IgD-negative memory B cell (primary cell): Measurements from ENCODE around the gene GPHB5. TPM values are rescaled to one million over a fixed set of nuclear protein-coding genes. Genes with fewer than 3 reads are reported as not detected.
"Not testable (repeated sequence)": the region's sequence is repeated elsewhere in the genome, so short reads cannot be mapped to it uniquely, and the experiment has no call there.

Experiments used
- H3K27ac Mint-ChIP-seq, 3 donors: one replicate each; pipeline ENCODE4 v1.8.0; 2020 to 2022; ENCODE audit warnings: mild to moderate bottlenecking in 3 of 3, mixed read lengths in 3 of 3, moderate library complexity in 1 of 3
- H3K27me3 Mint-ChIP-seq: one replicate; pipeline ENCODE4 v1.8.0; 2021; ENCODE audit warnings: mixed read lengths
- H3K36me3 Mint-ChIP-seq: one replicate; pipeline ENCODE4 v1.8.0; 2020; ENCODE audit warnings: mild to moderate bottlenecking, mixed read lengths
- H3K4me1 Mint-ChIP-seq, 3 donors: one replicate each; pipeline ENCODE4 v1.8.0; 2020 to 2022; ENCODE audit warnings: mixed read lengths in 3 of 3, mild to moderate bottlenecking in 1 of 3
- H3K4me3 Mint-ChIP-seq, 4 donors: one replicate each; pipeline ENCODE4 v1.8.0; 2020 to 2022; ENCODE audit warnings: mild to moderate bottlenecking in 4 of 4, mixed read lengths in 4 of 4, moderate library complexity in 3 of 4
- H3K9me3 Mint-ChIP-seq, 3 donors: one replicate each; pipeline ENCODE4 v1.8.0; 2020 to 2021; ENCODE audit warnings: mixed read lengths in 3 of 3, mild to moderate bottlenecking in 1 of 3
- polyA plus RNA-seq: library from polyadenylated mRNA; unstranded; fragments of 300-500 nt; fragmentation: Illumina TruSeq; gene quantifications from one replicate; pipeline ENCODE4 v1.2.3, GENCODE V29; 2021

GPHB5 gene
- not detected for polyA plus RNA-seq

DNA sequence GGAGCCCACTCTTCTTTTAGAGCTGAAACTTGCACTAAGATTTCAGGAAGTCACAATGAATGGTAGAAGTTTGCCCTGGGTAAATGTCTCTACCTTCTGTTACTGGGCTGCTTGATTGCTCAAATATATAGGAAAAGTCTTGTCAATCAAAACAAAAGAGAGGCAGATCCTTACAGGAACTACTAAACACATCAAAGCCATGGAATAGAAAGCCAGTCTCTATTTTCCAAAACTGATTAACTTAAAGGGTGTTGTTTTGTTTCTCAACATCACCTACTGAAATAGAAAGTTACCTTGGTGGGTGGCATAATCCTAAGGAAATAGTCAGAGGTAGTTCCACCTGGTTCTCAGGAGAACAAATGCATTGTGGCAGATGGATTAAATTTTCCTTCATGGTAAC lies at the start of gene GPHB5:
Gene GPHB5, minus strand, starts transcription at position 101 of the 400 bp plus-strand sequence. CDS start 1,086 bp downstream, outside the sequence.
- Mint-ChIP-seq H3K9me3 (peaks cover 0 to 1% (median 0%) of the 10 kb centered on the region in 3 donors), H3K4me1 (no peaks in the 10 kb centered on the region), H3K4me3 (no peak within 1 kb of the TSS), H3K27ac (no peak within 1 kb of the TSS), H3K27me3 (peaks cover 20% of the 10 kb centered on the region), H3K36me3 (no peaks in the 10 kb centered on the region)

DNA sequence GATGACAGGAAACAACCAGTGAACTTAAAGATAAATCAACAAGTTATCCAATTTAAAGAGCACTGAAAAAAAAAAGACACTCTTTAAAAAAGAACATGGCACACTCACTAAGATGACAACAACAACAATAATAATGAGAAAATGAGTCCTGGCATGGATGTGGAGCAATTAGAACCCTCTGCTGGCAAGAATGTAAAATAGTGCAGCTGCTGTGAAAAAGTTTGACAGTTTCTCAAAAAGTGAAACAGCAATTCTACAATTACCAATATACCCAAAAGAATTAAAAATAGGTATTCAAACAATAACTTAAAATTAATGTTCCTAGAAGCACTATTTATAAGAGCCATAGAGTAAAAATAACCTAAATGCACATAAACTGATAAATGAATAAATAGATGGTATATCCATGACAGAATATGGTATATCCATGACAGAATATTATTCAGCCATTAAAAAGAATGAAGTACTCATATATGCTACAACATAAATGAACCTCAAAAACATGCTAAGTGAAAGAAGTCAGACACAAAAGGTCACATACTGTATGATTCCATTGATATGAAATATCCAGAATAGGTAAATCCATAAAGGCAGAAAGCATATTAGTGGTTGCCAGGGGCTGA lies 49.1 kb upstream of the GPHB5 start:
- Mint-ChIP-seq H3K4me1 (no peaks in the 10 kb centered on the region), H3K4me3 (no peak overlapping the region), H3K27ac (no peak overlapping the region), H3K27me3 (no peaks in the 10 kb centered on the region), H3K36me3 (peaks cover 10% of the 10 kb centered on the region), H3K9me3 (peaks cover 1 to 16% (median 8%) of the 10 kb centered on the region in 3 donors)

- peaks cover 7% of the 10 kb centered on the region for H3K36me3 Mint-ChIP-seq
- no peaks in the 10 kb centered on the region for H3K4me1 Mint-ChIP-seq
- H3K4me3 Mint-ChIP-seq: no peak overlapping the region
- H3K9me3 Mint-ChIP-seq: peaks cover under 1 to 10% (median 2%) of the 10 kb centered on the region in 3 donors
- peaks cover 2% of the 10 kb centered on the region for H3K27me3 Mint-ChIP-seq
- no peak overlapping the region for H3K27ac Mint-ChIP-seq
Observed at GRCh38 chr14:63362389-63362819, 43.7 kb upstream of the GPHB5 start.

DNA sequence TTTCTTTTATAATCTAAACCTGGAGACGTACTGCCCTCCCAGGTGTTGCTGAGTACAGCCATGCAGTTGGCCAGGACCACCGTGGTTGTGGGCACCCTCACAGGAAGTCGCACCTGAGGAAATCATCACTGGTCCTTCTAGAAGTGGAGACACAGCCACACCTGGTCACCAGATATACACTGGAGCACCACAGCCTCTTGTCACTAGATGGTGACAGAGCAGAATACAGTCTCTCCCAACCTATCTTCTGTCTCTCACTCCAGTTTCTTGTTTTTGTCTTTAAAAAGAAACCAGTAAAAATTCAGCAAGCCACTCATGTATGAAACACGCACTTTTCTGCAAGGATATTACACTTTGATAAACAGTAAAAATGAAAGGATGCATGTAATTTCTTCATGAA lies 43.1 kb upstream of the GPHB5 start:
- H3K27me3 Mint-ChIP-seq: peaks cover 2% of the 10 kb centered on the region
- H3K9me3 Mint-ChIP-seq: peaks cover 0 to 10% (median 2%) of the 10 kb centered on the region in 3 donors
- H3K4me1 Mint-ChIP-seq: no peaks in the 10 kb centered on the region
- H3K4me3 Mint-ChIP-seq: no peak overlapping the region
- peaks cover 7% of the 10 kb centered on the region for H3K36me3 Mint-ChIP-seq
- no peak overlapping the region for H3K27ac Mint-ChIP-seq

GRCh38 chr14:63357841-63358240 lies 39.1 kb upstream of the GPHB5 start:
- Mint-ChIP-seq H3K4me3 (no peak overlapping the region), H3K36me3 (peaks cover 3% of the 10 kb centered on the region), H3K27me3 (peaks cover 12% of the 10 kb centered on the region), H3K4me1 (no peaks in the 10 kb centered on the region), H3K27ac (no peak overlapping the region), H3K9me3 (peaks cover 0 to 2% (median 0%) of the 10 kb centered on the region in 3 donors)

DNA sequence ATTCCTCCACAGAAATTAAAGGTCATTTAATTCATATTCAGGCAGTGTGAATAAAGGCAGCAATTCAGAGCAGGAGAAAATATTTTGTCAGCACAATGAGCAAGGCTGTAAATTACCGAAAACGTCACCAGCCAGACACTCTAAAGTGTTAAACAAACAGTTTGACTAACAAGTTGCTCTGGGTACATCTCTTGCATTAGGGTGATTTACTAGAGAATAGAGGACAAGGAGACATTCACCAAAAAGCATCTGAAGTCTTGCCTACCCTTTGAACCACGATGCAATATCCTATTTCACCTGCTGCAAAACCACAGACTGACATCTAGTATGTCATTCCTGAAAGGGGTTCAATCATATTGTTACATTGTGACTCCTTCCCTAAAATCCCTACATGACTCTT lies 27.1 kb upstream of the GPHB5 start:
- H3K36me3 Mint-ChIP-seq: no peaks in the 10 kb centered on the region
- H3K4me3 Mint-ChIP-seq: no peak overlapping the region
- H3K4me1 Mint-ChIP-seq: no peaks in the 10 kb centered on the region
- H3K27ac Mint-ChIP-seq: no peak overlapping the region
- H3K27me3 Mint-ChIP-seq: peaks cover 8% of the 10 kb centered on the region
- H3K9me3 Mint-ChIP-seq: peaks cover 0 to 4% (median 2%) of the 10 kb centered on the region in 3 donors

- Mint-ChIP-seq H3K4me3 (no peak overlapping the region), H3K4me1 (no peaks in the 10 kb centered on the region), H3K27me3 (peaks cover 8% of the 10 kb centered on the region), H3K27ac (no peak overlapping the region), H3K9me3 (peaks cover 0 to 4% (median 2%) of the 10 kb centered on the region in 3 donors), H3K36me3 (no peaks in the 10 kb centered on the region)
Observed at GRCh38 chr14:63344336-63344735, 25.6 kb upstream of the GPHB5 start.

DNA sequence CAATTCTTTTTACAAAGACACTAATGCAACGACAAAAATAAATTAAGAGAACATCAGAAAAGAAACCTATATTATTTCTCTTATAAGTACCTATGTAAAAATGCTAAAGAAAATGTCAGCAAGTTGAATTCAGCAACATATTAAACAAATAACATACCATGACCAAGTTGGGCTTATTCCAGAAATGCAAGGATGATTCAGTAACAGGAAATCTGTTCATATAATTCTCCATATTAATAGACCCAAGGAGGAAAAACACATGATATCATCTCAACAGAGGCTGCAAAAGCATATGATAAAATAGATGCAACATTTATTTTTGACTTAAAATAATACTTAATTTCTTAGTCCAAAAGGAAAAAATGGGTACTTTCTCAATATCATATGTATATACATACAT lies 25.1 kb upstream of the GPHB5 start:
- Mint-ChIP-seq H3K4me1 (no peaks in the 10 kb centered on the region), H3K27me3 (peaks cover 8% of the 10 kb centered on the region), H3K36me3 (no peaks in the 10 kb centered on the region), H3K9me3 (peaks cover 0 to 5% (median 2%) of the 10 kb centered on the region in 3 donors), H3K27ac (no peak overlapping the region), H3K4me3 (no peak overlapping the region)

DNA sequence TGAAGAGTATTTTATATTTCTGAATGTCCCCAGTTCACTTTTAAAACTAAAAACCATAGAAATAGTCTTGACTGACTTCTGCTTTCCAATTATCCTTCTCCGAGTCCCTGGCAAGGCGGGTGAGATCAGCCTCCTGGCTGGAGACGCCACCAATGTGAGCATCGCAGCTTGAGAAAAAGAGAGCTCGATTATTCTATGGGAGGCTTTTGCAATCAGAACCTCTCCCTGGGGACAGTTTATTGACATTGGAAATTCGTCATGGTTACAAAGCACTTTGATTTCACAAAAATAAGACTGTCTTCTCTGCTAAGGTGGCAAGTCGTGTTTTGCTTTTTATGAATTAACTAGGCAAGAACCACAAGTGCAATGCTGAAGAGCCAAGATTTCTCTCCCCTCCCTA lies 23.6 kb upstream of the GPHB5 start:
- Mint-ChIP-seq H3K4me3 (no peak overlapping the region), H3K27ac (no peak overlapping the region), H3K27me3 (peaks cover 11% of the 10 kb centered on the region), H3K4me1 (no peaks in the 10 kb centered on the region), H3K36me3 (peaks cover 2% of the 10 kb centered on the region), H3K9me3 (peaks cover 1 to 3% (median 3%) of the 10 kb centered on the region in 3 donors)

DNA sequence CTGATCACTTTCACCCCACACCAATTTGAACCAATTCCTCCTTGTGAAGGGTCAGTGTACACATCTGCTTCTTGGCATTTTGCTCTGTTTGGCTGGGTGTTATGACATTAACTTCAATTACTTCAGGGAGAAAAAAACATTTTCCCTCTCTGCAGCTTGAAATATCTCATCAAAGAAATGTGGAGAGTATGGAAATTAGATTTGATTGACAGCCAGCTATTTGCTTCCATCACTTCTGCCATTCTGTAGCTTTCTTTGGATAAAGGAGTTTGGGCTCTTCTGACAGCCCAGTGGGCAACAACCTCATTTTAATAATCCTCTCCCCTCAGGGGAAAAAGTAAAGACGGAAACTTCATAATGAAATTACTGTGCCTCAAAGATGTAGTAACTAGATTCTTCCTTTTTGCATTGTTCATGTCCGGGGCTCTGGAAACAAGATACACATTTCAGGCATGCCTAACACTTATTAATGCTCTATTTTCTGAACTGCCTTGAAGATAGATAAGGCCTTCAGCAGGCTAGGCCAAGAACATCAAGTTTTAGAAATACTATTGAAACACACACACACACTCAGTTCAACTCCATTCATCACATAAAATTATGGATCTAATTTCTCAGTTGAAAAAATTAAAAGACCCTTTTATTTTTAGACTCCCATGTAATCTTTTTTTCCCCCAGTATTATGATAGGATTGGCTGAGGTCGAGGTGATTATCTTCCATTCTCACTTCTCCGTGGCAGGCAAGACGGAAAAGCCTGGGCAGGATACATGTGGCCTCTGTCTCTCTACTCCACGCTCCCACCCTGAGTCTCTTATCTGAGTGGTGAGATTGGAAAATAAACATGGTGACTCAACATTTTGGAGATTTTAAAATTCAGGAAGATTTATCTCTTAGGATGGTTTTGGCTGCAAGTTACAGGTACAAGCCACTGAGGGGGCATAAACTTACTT lies 10.3 kb upstream of the GPHB5 start:
- no peak overlapping the region for H3K27ac Mint-ChIP-seq
- H3K27me3 Mint-ChIP-seq: peaks cover 8% of the 10 kb centered on the region
- H3K4me1 Mint-ChIP-seq: no peaks in the 10 kb centered on the region
- no peaks in the 10 kb centered on the region for H3K9me3 Mint-ChIP-seq
- H3K4me3 Mint-ChIP-seq: no peak overlapping the region
- H3K36me3 Mint-ChIP-seq: no peaks in the 10 kb centered on the region

DNA sequence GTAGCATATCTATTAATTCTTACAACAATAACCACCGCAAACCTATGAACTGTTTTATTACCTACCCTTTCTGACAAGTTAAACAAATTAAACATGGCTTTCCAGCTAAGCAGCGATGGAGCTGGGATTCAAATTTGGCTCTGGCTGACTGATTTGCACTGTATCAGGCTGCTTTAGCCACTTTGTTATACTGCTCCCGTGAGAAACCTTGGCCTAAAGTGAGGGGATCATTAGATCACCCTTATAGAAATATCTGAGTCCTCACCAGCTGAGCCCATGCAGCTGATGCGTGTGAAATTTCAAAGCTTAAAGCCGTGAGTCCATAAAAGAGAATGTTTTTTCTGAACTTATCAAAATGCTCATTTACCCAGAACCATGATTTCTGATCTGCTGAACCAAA lies 8.1 kb upstream of the GPHB5 start:
- H3K36me3 Mint-ChIP-seq: no peaks in the 10 kb centered on the region
- peaks cover 10% of the 10 kb centered on the region for H3K27me3 Mint-ChIP-seq
- no peak overlapping the region for H3K4me3 Mint-ChIP-seq
- H3K4me1 Mint-ChIP-seq: no peaks in the 10 kb centered on the region
- H3K27ac Mint-ChIP-seq: no peak overlapping the region
- no peaks in the 10 kb centered on the region for H3K9me3 Mint-ChIP-seq

- Mint-ChIP-seq H3K4me3 (no peak overlapping the region), H3K4me1 (no peaks in the 10 kb centered on the region), H3K27ac (no peak overlapping the region), H3K9me3 (no peaks in the 10 kb centered on the region), H3K36me3 (no peaks in the 10 kb centered on the region), H3K27me3 (peaks cover 10% of the 10 kb centered on the region)
Observed at GRCh38 chr14:63322897-63323573, 4.3 kb upstream of the GPHB5 start.

DNA sequence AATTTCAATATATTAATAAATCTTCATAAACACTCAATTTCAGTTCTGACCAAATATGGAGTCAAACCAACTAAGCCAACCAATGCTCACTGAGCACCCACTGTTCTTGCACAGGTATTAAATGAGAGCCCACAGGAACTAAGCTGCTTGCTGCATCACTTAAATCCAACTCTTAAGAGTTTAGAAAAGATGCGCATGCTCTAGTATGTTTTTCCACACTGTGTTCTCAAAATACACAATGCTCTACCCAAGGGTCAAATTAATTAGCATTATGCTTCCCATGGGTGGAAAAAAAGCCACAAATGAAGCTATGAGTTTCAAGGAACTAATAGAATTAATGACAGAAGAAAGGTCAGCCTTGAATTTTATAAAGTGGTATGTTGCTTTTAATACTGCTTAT lies 3.7 kb upstream of the GPHB5 start:
- no peaks in the 10 kb centered on the region for H3K36me3 Mint-ChIP-seq
- no peaks in the 10 kb centered on the region for H3K4me1 Mint-ChIP-seq
- no peak overlapping the region for H3K27ac Mint-ChIP-seq
- peaks cover 12% of the 10 kb centered on the region for H3K27me3 Mint-ChIP-seq
- H3K9me3 Mint-ChIP-seq: no peaks in the 10 kb centered on the region
- no peak overlapping the region for H3K4me3 Mint-ChIP-seq

GRCh38 chr14:63308723-63309317 lies 9.9 kb downstream of the GPHB5 start:
- no peaks in the 10 kb centered on the region for H3K4me1 Mint-ChIP-seq
- no peak overlapping the region for H3K4me3 Mint-ChIP-seq
- H3K36me3 Mint-ChIP-seq: no peaks in the 10 kb centered on the region
- H3K27ac Mint-ChIP-seq: no peak overlapping the region
- H3K27me3 Mint-ChIP-seq: peaks cover 13% of the 10 kb centered on the region
- no peaks in the 10 kb centered on the region for H3K9me3 Mint-ChIP-seq

GRCh38 chr14:63304429-63304828 lies 14.3 kb downstream of the GPHB5 start:
- not testable (repeated sequence) for H3K9me3 Mint-ChIP-seq, H3K27ac Mint-ChIP-seq

More at GRCh38 chr14:63304429-63304828, 14.3 kb downstream of the GPHB5 start:
- H3K4me3 Mint-ChIP-seq, H3K4me1 Mint-ChIP-seq, H3K36me3 Mint-ChIP-seq: not testable (repeated sequence)
- peaks cover 13% of the 10 kb centered on the region for H3K27me3 Mint-ChIP-seq
